Stimulated activated CD4-positive, alpha-beta T cell treated with anti-CD3 and anti-CD28 coated beads, TNF-alpha, amount 100 ng/mL, for 24 hours (primary cell): Measurements from ENCODE around the gene PPP6R1.

ENCODE experiments used
- DNase-seq, 3 experiments: peaks; one replicate each; pipeline ENCODE4 v3.0.0-alpha.2; 2020; ENCODE audit warnings: low read depth in 3 of 3

PPP6R1 gene

GRCh38 chr19:55186080-55186479 is 72.7 kb downstream of the PPP6R1 start:
- DNase-seq, result no peak

GRCh38 chr19:55181740-55182139 is 77.1 kb downstream of the PPP6R1 start:
- DNase-seq, result no peak
